GM18861 (cell line): ENCODE results near the gene PTGR2.
"Not testable (repeated sequence)": the region's sequence is repeated elsewhere in the genome, so short reads cannot be mapped to it uniquely, and the experiment has no call there.

Experiments
- ATAC-seq: cut with Tn5 transposase; IDR thresholded peaks from one replicate; pipeline ENCODE4 v1.9.1; 2021; ENCODE audit not compliant: unreplicated experiment

Gene PTGR2

GRCh38 chr14:73829526-73830431 is 21.9 kb upstream of the PTGR2 start:
- ATAC-seq, result peak; percentile 68

GRCh38 chr14:73833034-73833433 is 18.6 kb upstream of the PTGR2 start:
- ATAC-seq, result no peak

- no peak for ATAC-seq
Measured at GRCh38 chr14:73833530-73834260, 17.9 kb upstream of the PTGR2 start.

- ATAC-seq, result no peak
Measured at GRCh38 chr14:73834261-73834625, 17.4 kb upstream of the PTGR2 start.

- not testable (repeated sequence) for ATAC-seq
Measured at GRCh38 chr14:73838293-73839034, 13.2 kb upstream of the PTGR2 start.

GRCh38 chr14:73842201-73842600 is 9.4 kb upstream of the PTGR2 start:
- ATAC-seq, result no peak

- ATAC-seq, result no peak
Measured at GRCh38 chr14:73842851-73843250, 8.8 kb upstream of the PTGR2 start.

GRCh38 chr14:73843296-73843695 is 8.3 kb upstream of the PTGR2 start:
- ATAC-seq, result no peak

- no peak for ATAC-seq
Measured at GRCh38 chr14:73846947-73847346, 4.7 kb upstream of the PTGR2 start.

- ATAC-seq, result no peak
Measured at GRCh38 chr14:73851000-73851399, 631 bp upstream of the PTGR2 start.

GRCh38 chr14:73859145-73859544 is 7.5 kb downstream of the PTGR2 start:
- ATAC-seq, result no peak

- ATAC-seq, result no peak
Measured at GRCh38 chr14:73861073-73861472, 9.4 kb downstream of the PTGR2 start.

- no peak for ATAC-seq
Measured at GRCh38 chr14:73862480-73862879, 10.8 kb downstream of the PTGR2 start.

- no peak for ATAC-seq
Measured at GRCh38 chr14:73863209-73863608, 11.6 kb downstream of the PTGR2 start.

- ATAC-seq, result no peak
Measured at GRCh38 chr14:73865534-73866113, 14.0 kb downstream of the PTGR2 start.

GRCh38 chr14:73869754-73870153 is 18.1 kb downstream of the PTGR2 start:
- ATAC-seq, result not testable (repeated sequence)

GRCh38 chr14:73870525-73871235 is 19.0 kb downstream of the PTGR2 start:
- ATAC-seq, result no peak

- ATAC-seq, result no peak
Measured at GRCh38 chr14:73873660-73874059, 22.0 kb downstream of the PTGR2 start.

- no peak for ATAC-seq
Measured at GRCh38 chr14:73877790-73878189, 26.2 kb downstream of the PTGR2 start.

- ATAC-seq, result no peak
Measured at GRCh38 chr14:73878436-73878835, 26.8 kb downstream of the PTGR2 start.

GRCh38 chr14:73879027-73879426 is 27.4 kb downstream of the PTGR2 start:
- no peak for ATAC-seq
